ENCODE measurements around the gene FAM3C.

- TF ChIP-seq POLR2A (IDR thresholded peaks at IDR 0.05), result no peak
- TF ChIP-seq, protein P1, sequence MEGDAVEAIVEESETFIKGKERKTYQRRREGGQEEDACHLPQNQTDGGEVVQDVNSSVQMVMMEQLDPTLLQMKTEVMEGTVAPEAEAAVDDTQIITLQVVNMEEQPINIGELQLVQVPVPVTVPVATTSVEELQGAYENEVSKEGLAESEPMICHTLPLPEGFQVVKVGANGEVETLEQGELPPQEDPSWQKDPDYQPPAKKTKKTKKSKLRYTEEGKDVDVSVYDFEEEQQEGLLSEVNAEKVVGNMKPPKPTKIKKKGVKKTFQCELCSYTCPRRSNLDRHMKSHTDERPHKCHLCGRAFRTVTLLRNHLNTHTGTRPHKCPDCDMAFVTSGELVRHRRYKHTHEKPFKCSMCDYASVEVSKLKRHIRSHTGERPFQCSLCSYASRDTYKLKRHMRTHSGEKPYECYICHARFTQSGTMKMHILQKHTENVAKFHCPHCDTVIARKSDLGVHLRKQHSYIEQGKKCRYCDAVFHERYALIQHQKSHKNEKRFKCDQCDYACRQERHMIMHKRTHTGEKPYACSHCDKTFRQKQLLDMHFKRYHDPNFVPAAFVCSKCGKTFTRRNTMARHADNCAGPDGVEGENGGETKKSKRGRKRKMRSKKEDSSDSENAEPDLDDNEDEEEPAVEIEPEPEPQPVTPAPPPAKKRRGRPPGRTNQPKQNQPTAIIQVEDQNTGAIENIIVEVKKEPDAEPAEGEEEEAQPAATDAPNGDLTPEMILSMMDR (IDR thresholded peaks at IDR 0.05), result no peak
Measured at GRCh38 chr7:121419201-121420148, 23.4 kb upstream of the FAM3C start.
